DMS153 treated with DMSO at 0.1 percent for 48 hours (cell line): ENCODE measurements around the gene IRF4.
"Not testable (repeated sequence)": the region's sequence is repeated elsewhere in the genome, so short reads cannot be mapped to it uniquely, and the experiment has no call there.

Source experiments
- DNase-seq: peaks from one replicate; lab custom pipeline; 2025; ENCODE audit not compliant: unreplicated experiment; lab: John Stamatoyannopoulos, UW

The IRF4 gene

DNA sequence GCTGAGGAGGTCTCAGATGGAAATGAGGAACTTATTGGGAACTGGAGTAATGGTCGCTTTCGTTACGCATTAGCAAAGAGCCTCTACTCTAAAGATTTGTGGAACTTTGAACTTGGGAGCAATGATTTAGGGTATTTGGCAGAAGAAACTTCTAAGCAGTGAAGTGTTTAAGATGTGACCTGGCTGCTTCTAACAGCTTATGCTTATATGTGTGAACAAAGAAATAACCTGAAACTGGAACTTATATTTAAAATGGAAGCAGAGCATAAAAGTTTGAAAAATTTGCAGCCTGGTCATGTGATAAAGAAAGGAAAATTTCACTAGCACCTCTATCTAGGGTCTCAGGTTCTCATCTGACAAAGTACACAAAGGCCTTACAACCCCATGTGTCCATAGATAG lies 23.5 kb downstream of the IRF4 start:
- DNase-seq, result no peak

DNA sequence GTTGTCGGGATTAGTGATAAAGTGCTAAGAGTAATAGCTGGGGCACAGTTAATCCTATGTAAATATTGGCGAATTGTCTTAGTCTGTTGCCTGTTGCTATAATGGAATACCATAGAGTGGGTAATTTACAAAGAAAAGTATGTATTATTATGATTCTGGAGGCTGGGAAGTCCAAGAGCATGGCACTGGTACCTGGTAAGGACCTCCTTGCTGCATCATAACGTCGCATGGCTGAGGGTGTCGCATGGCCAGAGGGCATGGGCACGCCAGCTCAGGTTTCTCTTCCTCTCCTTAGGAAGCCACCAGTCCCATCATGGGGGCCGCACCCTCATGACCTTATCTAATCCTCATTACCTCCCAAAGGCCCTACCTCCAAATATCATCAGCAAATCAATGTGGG lies 29.7 kb downstream of the IRF4 start:
- DNase-seq, result no peak

DNA sequence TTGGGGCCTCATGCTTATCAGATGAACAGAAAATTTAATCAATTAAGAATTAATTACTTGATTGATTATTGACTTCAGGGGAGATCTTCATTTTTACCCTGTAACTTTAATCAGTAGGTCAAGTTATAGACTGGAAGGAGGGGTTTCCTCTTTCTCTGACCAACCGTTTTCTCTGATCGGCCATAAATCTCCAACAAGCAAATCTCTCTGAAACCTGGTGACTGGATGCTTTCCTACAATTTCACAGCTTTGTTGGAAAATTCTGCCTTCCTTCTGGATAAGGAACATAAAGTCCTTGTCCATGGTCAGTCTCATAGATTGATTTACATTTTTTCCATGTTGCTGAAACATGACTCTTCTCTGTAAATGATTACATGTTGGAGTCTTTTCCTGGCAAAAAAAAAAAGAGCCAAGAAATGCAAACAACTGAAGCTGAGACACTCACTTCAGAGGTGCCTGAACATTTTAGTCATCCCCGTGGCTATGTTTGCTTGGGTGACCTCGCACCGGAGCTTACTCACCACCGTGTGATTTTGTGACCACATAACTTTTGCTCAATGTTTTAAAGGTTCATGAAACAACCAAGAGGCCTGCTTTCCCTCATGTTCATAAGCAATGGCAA lies 31.0 kb downstream of the IRF4 start:
- no peak for DNase-seq

DNA sequence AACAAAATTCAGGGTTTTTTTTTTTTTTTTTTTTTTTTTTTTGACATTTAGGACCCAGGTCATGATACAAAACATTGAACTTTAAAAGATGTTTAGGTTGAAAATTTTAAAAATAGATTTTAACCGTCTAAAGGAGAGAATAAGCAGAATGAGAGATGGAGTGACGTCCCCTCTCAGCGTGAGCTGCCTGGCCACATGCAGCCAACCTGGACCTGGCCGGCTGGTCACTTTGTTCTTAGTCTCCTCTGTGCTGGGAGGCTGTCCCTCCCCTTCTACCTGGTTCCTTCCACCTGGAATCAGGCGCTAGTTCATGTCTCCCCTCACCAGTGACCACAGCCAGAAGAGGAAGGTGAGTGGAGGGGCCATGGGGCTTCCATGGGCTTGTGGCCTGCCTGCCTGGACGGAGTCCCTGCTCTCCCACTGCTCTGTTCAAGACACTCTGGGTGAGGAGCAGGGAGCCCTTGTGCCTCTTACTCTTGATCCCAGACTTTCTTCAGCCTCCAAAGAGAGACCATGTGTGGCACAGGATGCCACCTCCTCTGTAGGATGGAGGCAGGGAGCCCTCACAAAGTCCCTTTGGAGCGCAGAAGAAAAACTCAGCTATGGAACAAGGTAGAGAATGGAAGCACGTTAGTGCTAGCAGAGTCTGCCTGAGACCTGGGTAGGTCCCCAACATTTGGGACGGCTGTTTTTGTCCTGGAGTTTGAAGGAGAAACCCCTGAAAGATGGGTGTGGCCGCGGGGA lies 31.7 kb downstream of the IRF4 start:
- no peak for DNase-seq

DNA sequence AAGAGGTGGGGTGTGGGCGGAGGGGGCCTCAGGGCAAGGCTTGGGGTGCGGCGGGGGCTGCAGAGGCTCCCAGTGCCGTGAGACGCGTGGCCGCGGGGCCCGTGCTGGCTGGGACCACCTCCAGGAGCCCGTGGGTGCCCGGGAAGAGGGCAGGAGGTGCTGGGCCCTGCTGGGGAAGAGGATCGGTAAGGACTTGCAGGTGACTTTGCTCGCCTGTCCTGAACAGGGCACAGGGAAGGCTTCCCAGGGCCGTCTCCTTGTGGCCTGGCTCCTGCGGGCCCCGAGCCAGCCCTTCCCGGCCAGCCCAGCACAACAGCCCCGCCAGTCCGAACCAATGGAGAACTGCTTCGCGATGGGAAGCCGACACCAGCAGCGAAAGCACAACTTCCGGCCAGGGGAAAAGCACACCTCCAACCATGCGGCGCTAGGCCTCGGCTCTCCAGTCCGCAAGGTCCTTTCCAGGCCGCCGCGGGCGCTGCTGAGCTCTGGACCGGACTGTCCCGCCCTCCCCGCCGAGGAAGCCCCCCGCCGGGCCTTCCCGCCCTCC lies 32.3 kb downstream of the IRF4 start:
- DNase-seq, result no peak

DNA sequence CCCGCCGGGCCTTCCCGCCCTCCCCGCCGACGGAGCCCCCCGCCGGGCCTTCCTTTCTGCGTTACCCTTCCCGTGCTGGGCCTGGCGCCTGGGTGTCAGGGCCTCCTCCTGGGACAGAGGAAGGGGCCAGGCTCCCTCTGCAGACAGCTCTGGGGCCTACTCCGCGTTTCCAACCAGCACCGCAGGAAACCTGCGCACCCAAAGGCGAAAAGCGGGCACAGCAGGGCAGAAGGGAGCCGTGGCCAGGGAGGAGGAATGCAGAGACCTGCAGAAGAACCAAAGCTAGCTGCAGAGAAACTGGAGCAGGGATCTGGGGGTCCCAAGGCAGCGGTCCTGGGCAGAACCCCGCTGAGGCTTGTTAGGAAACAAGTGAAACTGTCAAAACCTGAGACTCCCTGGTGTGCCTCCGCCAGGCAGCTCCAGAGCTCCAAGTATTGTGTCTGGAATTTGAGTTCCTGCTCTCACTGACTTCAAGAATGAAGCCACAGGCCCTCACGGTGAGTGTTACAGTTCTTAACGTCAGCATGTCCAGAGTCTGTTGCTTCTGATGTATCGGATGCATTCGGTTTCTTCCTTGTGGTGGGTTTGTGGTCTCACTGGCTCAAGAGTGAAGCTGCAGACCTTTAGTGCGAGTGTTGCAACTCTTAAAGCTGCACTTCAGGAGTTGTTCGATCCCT lies 33.3 kb downstream of the IRF4 start:
- DNase-seq, result no peak

DNA sequence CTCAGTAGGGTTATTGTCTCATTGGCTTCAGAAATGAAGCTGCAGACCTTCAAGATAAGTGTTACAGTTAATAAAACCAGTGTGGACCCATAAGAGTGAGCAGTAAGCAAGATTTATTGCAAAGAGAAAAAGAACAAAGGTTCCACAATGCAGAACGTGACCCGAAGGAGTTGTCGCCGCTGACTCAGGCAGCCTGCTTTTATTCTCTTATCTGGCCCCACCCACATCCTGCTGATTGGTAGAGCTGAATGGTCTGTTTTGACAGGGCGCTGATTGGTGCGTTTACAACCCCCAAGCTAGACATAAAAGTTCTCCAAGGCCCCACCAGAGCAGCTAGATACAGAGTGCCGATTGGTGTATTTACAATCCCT lies 33.9 kb downstream of the IRF4 start:
- not testable (repeated sequence) for DNase-seq

DNA sequence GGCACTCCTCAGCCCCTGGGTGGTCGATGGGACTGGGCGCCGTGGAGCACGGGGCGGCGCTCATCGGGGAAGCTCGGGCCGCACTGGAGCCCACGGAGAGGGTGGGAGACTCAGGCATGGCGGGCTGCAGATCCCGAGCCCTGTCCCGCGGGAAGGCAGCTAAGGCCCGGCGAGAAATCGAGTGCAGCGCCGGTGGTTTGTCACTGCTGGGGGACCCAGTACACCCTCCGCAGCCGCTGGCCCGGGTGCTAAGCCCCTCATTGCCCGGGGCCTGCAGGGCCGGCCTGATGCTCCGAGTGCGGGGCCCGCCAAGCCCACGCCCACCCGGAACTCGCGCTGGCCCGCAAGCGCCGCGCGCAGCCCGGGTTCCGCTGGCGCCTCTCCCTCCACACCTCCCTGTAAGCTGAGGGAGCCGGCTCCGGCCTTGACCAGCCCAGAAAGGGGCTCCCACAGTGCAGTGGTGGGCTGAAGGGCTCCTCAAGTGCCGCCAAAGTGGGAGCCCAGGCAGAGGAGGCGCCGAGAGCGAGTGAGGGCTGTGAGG lies 34.7 kb downstream of the IRF4 start:
- not testable (repeated sequence) for DNase-seq

DNA sequence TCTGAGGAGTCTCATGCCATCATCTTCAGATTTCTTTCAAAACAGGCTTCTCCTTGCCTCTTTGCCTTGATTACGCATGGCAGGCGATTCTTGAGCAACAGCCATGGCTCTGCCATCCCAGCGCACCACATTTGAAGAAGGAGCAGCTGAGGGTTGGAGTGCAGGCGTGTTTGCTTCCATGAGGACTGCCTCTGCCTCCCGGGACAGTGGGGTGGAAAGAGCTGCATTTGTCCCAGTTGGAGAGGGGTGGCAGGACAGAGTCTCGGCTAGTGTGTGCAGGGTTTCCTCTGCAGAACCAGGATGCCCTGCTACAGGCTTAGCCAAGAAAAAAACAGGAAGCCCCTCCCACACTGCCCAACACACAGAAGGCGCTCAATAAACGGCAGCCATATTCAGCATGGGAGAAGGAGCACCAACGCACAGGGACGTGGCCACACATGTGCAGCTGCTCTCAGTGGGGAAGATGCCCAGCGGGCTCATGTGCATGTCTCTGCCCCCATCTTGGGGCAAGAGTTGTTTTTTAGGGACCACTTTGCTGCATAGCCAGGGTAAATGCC lies 36.6 kb downstream of the IRF4 start:
- no peak for DNase-seq

DNA sequence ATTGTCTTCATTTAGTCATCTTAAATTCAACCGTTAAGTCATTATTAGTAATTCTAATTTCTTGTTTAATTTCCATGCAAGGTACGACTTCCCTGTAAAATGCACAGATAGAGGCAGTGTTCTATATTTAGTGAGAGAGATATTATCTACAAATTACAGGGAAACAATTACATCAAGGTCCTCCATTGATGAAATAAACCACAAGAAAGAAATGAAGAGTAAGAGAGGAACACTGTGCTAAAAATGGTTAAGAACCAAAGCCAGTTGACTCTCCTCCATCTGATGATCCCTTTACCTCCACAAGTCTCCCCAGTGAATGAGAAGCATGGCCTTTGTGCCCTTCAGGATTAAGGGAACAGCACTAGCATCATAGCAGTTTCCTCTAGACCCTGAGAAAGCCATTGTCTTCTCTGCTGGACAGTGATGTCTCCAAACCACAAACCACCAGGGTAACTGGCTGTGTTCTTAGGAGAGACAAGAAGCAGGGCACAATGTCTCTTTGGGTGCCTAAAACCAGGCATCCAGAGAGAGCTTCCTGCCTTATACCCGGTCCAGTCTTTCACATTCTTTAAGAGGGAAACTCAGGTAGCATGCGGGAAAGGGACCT lies 38.1 kb downstream of the IRF4 start:
- DNase-seq, result no peak

DNA sequence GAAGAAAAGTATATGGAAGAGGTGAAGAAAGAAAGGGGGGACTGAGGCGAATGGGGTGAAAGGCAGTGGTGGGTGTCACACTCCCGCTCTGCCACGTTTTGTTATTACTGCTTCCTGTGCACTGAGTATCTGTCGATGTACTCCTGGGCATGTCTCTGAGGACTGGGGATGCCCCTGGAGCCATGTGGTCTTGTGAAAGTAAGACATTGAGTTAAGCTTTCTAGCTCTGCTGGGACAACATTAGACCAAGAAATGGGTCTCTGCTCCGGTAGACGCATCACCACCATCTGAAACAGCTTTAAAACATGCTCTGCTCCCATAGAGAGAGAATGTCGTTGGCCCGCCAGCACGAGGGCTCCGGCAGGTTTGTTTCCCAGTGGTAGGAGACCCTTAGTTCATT lies 40.0 kb downstream of the IRF4 start:
- DNase-seq, result no peak

DNA sequence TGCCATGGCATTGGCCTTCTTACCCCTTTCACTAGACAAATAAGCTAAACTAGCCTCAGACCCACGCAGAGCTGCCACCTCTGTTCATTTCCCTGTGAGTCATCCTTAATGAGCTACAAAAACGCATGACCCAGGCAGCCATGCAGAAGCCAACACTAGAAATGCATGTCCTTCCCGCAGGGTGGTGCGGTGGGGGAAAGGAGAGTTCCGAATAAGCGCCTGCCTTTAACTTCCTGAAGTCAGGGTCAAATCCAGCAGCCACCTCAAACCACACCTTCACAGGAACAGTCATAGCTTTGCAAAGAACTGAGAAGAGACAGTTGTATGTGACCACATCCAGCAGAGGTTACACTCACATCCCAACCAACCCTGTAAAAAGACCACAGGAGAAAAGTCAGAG lies 40.4 kb downstream of the IRF4 start:
- DNase-seq, result no peak

DNA sequence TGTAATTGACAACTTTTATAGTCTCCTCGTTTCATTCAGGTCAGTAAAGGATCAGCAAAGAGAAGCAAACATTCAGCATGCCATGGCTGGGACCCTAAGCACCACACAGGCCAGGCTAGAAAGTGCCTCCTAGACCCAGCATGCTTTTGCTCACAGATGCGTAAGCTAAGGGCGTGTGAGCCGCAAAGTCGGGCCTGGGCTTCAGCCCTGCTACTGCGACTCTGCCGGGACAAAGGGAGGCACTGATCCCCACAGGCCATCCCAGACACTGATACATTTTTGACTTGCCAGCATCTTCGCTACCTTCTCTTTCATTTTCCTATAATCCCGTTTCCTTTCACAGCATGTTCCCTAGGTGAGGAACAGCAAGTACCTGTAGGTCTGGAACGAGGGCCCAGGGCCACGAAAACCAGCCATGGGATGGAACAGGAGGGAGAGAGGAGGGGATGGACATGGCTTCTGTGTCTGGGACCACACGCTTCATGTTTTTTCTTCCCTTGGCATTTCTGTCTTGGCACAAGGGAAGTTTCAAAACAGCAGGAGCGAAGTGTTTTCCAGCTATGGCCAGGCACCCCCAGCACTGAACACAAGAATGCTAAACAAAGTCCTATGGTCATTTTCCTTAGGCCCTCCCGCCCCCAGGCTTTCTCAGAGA lies 42.6 kb downstream of the IRF4 start:
- no peak for DNase-seq

DNA sequence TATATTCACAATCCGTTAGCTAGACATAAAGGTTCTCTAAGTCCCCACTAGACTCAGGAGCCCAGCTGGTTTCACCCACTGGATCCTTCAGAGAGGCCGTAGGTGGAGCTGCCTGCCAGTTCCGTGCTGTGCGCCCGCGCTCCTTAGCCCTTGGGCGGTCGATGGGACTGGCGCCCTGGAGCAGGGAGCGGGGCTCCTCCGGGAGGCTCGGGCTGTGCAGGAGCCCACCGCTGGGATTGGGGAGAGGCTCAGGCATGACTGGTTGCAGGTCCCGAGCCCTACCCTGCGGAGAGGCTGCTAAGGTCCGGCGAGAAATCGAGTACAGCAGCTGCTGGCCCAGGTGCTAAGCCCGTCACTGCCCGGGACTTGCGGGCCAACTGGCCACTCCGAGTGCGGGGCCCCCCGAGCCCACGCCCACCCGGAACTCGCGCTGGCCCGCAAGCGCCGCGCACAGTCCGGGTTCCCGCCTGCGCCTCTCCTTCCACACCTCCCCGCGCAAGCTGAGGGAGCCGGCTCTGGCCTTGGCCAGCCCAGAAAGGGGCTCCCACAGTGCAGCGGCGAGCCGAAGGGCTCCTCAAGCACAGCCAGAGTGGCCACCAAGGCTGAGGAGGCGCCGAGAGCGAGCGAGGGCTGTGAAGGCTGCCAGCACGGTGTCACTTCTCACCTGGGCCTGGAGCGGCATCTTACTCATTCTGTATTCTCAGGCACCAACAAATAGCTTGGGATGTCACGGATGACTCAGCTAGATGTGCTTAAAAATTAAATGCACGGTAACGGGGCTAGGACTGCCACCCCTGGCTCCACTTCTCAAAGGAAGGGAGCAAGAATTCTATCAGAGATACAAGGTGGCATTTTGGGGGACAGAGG lies 44.1 kb downstream of the IRF4 start:
- DNase-seq, result no peak

DNA sequence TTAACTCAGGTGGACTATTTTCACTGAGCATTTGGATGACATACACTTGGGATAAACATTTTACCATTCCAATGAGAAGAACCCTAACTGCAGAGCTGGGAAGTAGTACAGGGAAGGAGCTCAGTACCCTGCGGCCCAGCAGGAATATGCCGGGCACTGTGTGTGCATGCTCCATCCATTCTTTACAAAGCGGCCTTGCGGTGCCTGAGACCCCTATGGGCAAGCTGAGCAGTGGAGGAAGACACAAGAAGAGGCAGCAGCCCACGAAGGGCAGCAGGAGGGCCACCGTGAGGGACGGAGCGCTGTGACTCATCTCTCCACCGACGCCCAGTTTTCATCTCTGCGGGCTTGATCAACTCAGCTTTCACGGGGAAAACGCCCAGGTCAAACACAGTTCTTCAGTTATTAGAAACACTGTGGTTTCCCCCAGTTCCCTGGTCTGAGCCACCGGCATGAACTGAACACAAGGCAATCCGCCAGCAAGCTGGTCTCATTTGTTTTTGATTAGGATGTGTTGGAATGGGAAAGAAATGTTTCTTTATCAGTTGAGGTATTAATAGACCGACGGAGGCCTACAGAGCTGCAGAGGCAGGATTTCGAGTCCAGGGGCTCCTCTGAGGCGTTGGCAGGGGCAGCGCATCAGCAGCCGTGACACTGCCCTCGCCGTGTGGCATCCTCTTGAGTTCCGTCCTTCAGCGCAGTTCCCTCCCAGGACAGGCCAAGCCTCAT lies 44.9 kb downstream of the IRF4 start:
- no peak for DNase-seq

DNA sequence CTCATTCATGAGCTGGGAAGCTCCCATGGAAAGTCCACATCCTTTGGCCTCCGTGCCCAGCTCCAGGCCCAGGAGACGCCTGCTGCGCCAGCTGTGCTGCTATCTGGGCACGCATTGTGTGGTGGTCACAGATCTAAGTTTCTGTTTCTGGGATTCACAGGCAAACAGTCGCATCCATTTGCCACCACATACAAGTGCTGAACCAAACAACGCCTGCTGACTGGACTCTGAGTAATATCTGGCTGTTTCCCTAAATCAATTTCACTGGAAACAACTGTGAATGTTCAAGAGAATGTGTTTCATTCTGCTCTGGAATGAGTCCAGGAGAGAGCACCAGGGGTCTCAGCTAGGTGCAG lies 45.5 kb downstream of the IRF4 start:
- DNase-seq, result no peak

DNA sequence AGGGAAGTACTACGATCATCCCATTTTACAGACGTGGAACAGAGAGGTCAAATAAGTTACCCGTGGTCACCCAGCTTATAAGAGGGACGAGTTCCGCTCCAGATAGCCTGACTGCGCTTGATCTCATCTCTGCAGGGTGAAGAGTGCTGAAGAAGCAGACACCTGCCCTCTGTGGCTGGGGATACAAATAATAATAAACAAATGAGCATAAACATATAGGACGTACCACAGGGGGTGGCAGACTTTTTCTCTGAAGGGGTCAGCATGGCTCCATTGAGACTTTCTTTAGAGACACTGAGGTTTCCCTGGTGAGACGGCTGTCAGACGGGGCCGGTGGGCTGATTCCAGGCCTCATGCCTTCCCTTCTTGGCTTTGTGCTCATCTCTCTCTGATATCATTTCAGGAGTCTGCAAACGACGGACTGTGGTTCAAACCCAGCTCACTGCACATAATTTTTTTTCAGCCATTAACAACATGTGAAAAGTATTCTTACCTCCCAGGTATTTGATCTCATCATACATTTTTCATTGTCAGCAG lies 47.1 kb downstream of the IRF4 start:
- DNase-seq, result no peak

DNA sequence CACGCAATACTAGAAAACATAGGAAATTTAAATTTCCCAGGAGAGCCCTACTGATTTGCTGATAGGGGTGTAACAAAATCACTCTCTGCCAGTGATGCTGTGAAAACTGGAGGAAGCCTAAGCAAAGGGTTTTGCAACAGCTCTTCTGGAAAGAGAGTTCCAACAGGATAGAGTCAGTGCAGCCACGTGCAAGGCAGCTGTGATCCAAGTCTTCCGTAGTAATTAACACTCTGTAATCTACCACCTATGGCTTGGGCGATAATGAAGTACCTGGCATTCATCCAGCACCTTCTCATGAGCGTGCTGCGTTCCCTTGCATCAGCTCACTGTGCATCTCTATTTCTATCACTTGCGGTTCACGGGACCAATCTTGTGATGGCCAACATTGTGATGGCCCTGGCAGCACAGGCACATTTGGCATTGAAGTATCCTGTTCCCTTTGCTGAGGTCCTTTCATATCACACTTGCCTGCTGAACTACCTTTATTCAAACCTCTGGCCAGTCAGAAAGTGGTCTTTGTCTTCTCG lies 48.2 kb downstream of the IRF4 start:
- no peak for DNase-seq
